H1 (cell line): ENCODE measurements around the gene FMNL1.
A peak's percentile ranks its signal among the peaks of the same experiment; 100 is the strongest.

ENCODE experiments used
- ASH2L ChIP-seq: fragments of 200-600, 300-600 bp; sonication (generic); IDR thresholded peaks from one replicate; pipeline ENCODE4 v1.7.1; 2017; ENCODE audit warnings: low read length
- BRCA1 ChIP-seq: IDR thresholded peaks from 2 replicates; pipeline ENCODE4 v1.6.1; 2012; ENCODE audit warnings: low read depth, low read length, improper control_type of control experiment
- EP300 ChIP-seq, 2 experiments: IDR thresholded peaks; 1 replicate in 1 of 2; 2 replicates in 1 of 2; pipeline ENCODE4 v1.6.1; 2011 to 2012; ENCODE audit warnings: low read depth in 2 of 2, low read length in 2 of 2, mild to moderate bottlenecking in 2 of 2, borderline replicate concordance in 1 of 2, inconsistent platforms in 1 of 2, moderate library complexity in 1 of 2
- GABPA ChIP-seq: IDR thresholded peaks from 2 replicates; pipeline ENCODE4 v1.6.1; 2011; ENCODE audit warnings: mild to moderate bottlenecking, low read length, moderate library complexity, borderline replicate concordance; ENCODE audit not compliant: insufficient read depth
- GTF2F1 ChIP-seq: IDR thresholded peaks from 2 replicates; pipeline ENCODE4 v1.6.1; 2012; ENCODE audit warnings: low read depth, low read length, improper control_type of control experiment, borderline replicate concordance
- JUN ChIP-seq: IDR thresholded peaks from 2 replicates; pipeline ENCODE4 v1.6.1; 2011; ENCODE audit warnings: low read depth, mild to moderate bottlenecking, improper control_type of control experiment, low read length
- RFX5 ChIP-seq: IDR thresholded peaks from 2 replicates; pipeline ENCODE4 v1.6.1; 2011; ENCODE audit warnings: low read depth, low read length, improper control_type of control experiment, borderline replicate concordance
- TAF1 ChIP-seq: IDR thresholded peaks from 2 replicates; pipeline ENCODE4 v1.6.1; 2011; ENCODE audit warnings: mild to moderate bottlenecking, low read depth, low read length
- YY1 ChIP-seq: IDR thresholded peaks from 2 replicates; pipeline ENCODE4 v1.6.1; 2011; ENCODE audit warnings: low read depth, mild to moderate bottlenecking, low read length
- TF ChIP-seq, protein P1 (sequence below): IDR thresholded peaks from 2 replicates; pipeline ENCODE4 v1.6.1; 2012; ENCODE audit warnings: inconsistent platforms
- TF ChIP-seq, protein P2 (sequence below), 3 experiments: IDR thresholded peaks; 1 replicate in 2 of 3; 2 replicates in 1 of 3; pipeline versions ENCODE4 v1.5.1 to v1.6.1; 2011; ENCODE audit warnings: low read length in 3 of 3, mild to moderate bottlenecking in 3 of 3, inconsistent platforms in 2 of 3, low read depth in 1 of 3, moderate library complexity in 1 of 3; ENCODE audit not compliant: insufficient read depth in 1 of 3; ENCODE audit errors: control extremely low read depth in 1 of 3

DNA sequence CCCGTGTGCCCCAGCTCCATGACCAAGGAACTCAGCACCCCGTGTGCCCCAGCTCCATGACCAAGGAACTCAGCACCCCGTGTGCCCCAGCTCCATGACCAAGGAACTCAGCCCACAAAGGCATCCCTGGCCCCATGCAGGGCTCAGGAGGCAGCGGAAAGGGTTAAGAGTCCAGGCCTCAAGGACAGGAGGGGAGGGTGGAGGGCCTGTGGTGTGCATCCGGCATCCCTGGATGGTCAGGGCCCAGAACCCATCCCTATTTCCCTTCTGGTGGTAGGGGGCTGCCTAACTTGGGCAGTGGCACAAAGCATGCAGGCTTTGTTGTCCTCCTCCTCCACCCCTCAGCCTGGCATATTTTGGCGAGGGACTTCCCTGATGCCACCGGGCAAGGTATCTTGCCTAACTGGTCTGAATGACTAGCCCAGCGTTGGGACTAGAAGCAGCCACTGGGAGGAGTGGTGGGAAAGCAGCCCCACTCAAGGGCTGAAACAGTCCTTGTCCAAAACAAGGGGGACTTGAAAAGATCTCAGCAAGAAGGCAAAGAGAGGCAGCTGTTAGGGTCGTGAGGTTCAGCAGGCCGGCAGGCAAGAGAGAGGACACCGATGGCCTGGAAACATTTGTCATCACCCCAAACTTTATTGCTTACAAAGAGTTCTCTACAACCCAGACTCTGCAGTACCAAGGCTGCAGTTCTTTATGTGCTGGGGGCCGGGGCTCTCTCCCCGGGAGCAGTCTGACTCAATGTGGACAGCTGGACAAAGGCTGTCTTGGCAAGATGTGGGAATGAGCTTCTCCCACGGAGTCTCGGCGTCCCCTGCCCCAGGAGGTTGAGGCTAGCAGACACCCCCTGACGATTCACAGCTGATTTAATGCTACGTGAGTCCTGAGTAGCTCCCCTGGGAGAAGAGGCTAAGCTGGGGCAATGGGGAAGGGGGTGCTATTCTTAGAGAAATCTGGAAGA lies 41.1 kb downstream of the FMNL1 start:
- TF ChIP-seq EP300 (IDR thresholded peaks at IDR 0.05; ENCODE audit: borderline replicate concordance in 1 of 2, low read depth in 2 of 2, low read length in 2 of 2), result no peak
- TF ChIP-seq, protein P1, sequence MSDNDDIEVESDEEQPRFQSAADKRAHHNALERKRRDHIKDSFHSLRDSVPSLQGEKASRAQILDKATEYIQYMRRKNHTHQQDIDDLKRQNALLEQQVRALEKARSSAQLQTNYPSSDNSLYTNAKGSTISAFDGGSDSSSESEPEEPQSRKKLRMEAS, result no peak
- no peak for TF ChIP-seq BRCA1
- no peak for TF ChIP-seq TAF1
- TF ChIP-seq YY1, result no peak
- no peak for TF ChIP-seq JUN
- no peak for TF ChIP-seq GTF2F1
- no peak for TF ChIP-seq ASH2L
- TF ChIP-seq, protein P2, sequence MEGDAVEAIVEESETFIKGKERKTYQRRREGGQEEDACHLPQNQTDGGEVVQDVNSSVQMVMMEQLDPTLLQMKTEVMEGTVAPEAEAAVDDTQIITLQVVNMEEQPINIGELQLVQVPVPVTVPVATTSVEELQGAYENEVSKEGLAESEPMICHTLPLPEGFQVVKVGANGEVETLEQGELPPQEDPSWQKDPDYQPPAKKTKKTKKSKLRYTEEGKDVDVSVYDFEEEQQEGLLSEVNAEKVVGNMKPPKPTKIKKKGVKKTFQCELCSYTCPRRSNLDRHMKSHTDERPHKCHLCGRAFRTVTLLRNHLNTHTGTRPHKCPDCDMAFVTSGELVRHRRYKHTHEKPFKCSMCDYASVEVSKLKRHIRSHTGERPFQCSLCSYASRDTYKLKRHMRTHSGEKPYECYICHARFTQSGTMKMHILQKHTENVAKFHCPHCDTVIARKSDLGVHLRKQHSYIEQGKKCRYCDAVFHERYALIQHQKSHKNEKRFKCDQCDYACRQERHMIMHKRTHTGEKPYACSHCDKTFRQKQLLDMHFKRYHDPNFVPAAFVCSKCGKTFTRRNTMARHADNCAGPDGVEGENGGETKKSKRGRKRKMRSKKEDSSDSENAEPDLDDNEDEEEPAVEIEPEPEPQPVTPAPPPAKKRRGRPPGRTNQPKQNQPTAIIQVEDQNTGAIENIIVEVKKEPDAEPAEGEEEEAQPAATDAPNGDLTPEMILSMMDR (IDR thresholded peaks at IDR 0.05; ENCODE audit: control extremely low read depth in 1 of 3, insufficient read depth in 1 of 3, low read depth in 1 of 3, low read length in 3 of 3), result peak in 1 of 3 experiments; percentile 10; a peak in 1 of 4 replicates
- no peak for TF ChIP-seq RFX5
- TF ChIP-seq GABPA, result no peak
